ENCODE results near the gene SPRR2G.
"Not testable (repeated sequence)": the region's sequence is repeated elsewhere in the genome, so short reads cannot be mapped to it uniquely, and the experiment has no call there.

Gene SPRR2G

DNA sequence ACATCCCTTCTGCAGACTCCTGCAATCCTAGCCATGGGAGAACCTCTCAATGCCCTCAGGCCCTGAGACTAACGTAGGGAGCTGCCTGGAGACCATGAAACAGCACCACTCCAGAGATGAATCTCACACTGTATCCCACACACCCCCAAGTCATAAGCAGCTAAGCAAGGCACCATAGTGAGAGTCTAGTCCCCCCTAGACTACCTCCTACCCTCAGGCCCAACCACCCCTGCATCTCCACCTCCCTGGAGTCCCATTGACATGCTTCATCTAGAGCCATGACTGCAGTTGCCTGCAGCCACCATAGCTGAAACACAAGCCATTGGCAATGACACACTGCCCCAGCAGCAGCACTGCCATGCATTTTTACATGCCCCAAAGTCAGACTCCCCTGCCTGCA lies 17.4 kb downstream of the SPRR2G start:
- H3K36me3 Mint-ChIP-seq (ENCODE audit: low read depth): no peaks in the 10 kb centered on the region
- no peaks in the 10 kb centered on the region for H3K4me1 Mint-ChIP-seq (ENCODE audit: low read depth)
- no peak overlapping the region for H3K27ac Mint-ChIP-seq
- DNase-seq (ENCODE audit: low spot score): no peak
- no peaks in the 10 kb centered on the region for H3K9me3 Mint-ChIP-seq
- H3K27me3 Mint-ChIP-seq (ENCODE audit: low read depth): peaks cover 11% of the 10 kb centered on the region
- no peak overlapping the region for H3K4me3 Mint-ChIP-seq

DNA sequence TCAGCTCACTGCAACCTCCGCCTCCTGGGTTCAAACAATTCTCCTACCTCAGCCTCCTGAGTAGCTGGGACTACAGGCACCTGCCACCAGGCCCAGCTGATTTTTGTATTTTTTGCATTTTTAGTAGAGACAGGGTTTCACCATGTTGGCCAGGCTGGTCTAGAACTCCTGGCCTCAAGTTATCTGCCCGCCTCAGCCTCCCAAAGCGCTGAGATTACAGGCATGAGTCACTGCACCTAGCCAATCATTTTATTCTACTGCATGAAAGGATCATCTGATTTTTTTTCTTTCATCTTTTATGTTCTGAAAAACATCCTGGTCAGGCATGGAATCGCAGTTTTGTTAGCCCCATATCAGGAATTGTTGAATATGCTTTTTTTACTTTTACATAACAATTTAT lies 22.0 kb downstream of the SPRR2G start:
- not testable (repeated sequence) for DNase-seq (ENCODE audit: low spot score); H3K36me3 Mint-ChIP-seq (ENCODE audit: low read depth); H3K4me1 Mint-ChIP-seq (ENCODE audit: low read depth); H3K4me3 Mint-ChIP-seq; H3K27me3 Mint-ChIP-seq (ENCODE audit: low read depth); H3K27ac Mint-ChIP-seq; H3K9me3 Mint-ChIP-seq

DNA sequence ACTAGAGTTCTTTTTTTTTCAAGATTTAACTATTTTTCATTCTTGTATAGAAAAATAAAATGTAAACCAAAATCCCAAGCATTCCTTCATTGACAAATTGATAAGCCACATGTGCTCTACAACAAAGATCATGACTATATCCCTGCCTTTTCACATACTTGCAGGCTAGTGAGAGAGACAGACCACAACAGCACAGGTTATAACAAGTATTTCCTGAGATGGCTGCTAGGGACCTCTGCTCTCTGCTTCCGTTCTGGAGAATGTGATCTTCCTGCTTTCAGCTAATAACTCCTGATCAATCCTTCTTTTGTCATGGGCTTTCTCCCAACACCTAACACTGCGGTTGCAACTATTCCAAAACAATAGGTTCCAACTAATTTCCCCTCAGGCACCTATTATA lies 23.4 kb downstream of the SPRR2G start:
- no peak overlapping the region for H3K4me3 Mint-ChIP-seq
- H3K36me3 Mint-ChIP-seq (ENCODE audit: low read depth): no peaks in the 10 kb centered on the region
- no peak for DNase-seq (ENCODE audit: low spot score)
- H3K27me3 Mint-ChIP-seq (ENCODE audit: low read depth): peaks cover 4% of the 10 kb centered on the region
- H3K4me1 Mint-ChIP-seq (ENCODE audit: low read depth): no peaks in the 10 kb centered on the region
- H3K27ac Mint-ChIP-seq: no peak overlapping the region
- H3K9me3 Mint-ChIP-seq: no peaks in the 10 kb centered on the region

DNA sequence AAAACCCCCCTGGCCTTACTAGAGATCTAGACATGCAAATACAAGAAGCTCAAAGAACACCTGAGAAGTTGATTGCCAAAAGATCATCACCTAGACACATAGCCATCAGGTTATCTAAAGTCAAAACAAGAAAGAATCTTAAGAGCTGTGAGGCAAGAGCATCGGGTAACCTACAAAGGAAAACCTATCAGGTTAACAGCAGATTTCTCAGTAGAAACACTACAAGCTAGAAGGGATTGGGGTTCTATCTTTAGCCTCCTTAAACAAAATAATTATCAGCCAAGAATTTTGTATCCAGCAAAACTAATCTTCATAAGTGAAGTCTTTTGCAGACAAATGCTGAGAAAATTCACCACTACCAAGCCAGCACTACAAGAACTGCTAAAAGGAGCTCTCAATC lies 25.2 kb downstream of the SPRR2G start:
- Mint-ChIP-seq H3K27ac (no peak overlapping the region), H3K36me3 (ENCODE audit: low read depth) (no peaks in the 10 kb centered on the region), H3K4me3 (no peak overlapping the region), H3K9me3 (no peaks in the 10 kb centered on the region), H3K27me3 (ENCODE audit: low read depth) (peaks cover 2% of the 10 kb centered on the region), H3K4me1 (ENCODE audit: low read depth) (no peaks in the 10 kb centered on the region)
- no peak for DNase-seq (ENCODE audit: low spot score)

DNA sequence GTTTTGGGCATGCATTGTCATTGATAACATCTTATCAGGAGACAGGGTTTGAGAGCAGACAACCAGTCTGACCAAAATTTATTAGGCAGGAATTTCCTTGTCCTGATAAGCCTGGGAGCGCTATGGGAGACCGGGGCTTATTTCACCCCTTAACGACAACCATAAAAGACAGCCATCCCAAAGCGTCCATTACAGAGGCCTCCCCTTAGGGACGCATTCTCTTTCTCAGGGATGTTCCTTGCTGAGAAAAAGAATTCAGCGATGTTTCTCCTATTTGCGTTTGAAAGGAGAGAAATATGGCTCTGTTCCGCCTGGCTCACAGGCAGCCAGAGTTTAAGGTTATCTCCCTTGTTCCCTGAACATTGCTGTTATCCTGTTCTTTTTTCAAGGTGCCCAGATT lies 26.9 kb downstream of the SPRR2G start:
- not testable (repeated sequence) for H3K4me3 Mint-ChIP-seq; DNase-seq (ENCODE audit: low spot score); H3K27me3 Mint-ChIP-seq (ENCODE audit: low read depth); H3K9me3 Mint-ChIP-seq; H3K27ac Mint-ChIP-seq; H3K36me3 Mint-ChIP-seq (ENCODE audit: low read depth); H3K4me1 Mint-ChIP-seq (ENCODE audit: low read depth)

DNA sequence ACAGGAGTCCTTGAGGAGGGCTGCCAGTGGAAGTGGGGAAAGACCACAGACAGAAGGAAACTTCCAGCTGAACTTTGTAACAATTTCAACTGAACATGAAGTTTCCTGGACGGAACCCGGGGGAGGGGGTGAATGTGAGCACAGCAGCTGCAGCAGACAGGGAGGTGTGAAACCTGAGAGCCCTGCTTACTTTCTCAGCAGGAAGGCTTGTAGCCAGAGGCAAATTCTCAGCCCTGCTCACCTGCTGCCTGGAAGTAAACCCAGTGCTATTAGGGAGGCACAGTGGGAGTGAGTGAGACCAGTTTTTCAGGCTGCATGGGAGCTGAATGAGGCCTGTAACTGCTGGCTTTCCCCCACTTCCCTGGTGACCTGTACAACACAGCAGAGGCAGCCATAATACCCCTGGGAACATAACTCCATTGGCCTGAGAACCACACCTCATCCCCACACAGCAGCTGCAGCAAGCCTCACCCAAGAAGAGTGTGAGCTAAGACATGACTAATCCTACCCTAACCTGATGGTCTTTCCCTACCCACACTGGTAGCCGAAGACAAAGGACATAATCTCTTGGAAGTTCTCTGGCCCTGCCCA lies 27.8 kb downstream of the SPRR2G start:
- Mint-ChIP-seq H3K36me3 (ENCODE audit: low read depth) (no peaks in the 10 kb centered on the region), H3K4me1 (ENCODE audit: low read depth) (no peaks in the 10 kb centered on the region), H3K27ac (no peak overlapping the region), H3K27me3 (ENCODE audit: low read depth) (peaks cover 3% of the 10 kb centered on the region), H3K4me3 (no peak overlapping the region), H3K9me3 (no peaks in the 10 kb centered on the region)
- no peak for DNase-seq (ENCODE audit: low spot score)

DNA sequence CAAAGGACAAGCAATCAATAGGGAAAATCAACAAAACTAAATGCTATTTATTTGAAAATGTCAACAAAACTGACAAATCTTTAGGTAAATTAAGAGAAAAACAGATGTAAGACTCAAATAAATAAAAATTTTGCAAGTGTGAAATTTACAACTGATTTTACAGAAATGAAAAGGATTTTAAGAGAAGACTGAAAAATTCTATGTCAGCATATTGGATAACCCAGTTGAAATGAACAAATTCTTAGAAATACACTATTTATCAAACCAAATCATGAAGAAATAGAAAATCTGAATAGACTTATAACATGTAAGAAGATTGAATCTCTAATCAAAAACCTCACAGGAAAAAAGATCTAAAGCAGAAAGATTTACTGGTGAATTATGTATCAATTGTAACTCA lies 29.7 kb downstream of the SPRR2G start:
- Mint-ChIP-seq H3K4me1 (ENCODE audit: low read depth) (no peaks in the 10 kb centered on the region), H3K9me3 (no peaks in the 10 kb centered on the region)

DNA sequence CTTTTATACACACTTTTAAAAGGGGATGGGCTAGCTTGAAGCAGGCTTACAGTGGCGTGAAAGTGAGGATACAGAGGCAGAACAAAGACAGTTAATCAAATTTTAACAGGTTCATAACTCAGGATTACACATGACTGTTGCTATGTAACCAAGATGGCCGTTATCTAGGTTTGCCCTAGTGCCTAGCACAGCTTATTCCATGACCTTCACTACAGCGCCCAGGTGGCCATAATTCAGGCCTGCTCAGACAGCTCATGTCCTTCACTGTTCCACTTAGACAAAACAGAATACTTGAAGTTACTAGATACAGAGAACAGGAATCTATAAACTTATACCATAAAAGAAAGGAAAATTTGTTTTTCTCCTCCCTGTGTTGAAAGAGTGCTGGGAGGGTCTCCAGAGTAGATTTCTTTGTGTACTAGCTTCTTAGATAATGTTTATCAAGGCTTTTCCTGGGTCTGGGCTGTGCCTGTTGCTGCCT lies 31.2 kb downstream of the SPRR2G start:
- no peak for DNase-seq (ENCODE audit: low spot score)
- Mint-ChIP-seq H3K27ac (no peak overlapping the region), H3K27me3 (ENCODE audit: low read depth) (peaks cover 6% of the 10 kb centered on the region), H3K36me3 (ENCODE audit: low read depth) (no peaks in the 10 kb centered on the region), H3K4me3 (no peak overlapping the region), H3K9me3 (no peaks in the 10 kb centered on the region), H3K4me1 (ENCODE audit: low read depth) (no peaks in the 10 kb centered on the region)

More for the DNA sequence above, 29.7 kb downstream of the SPRR2G start:
- Mint-ChIP-seq H3K4me3 (no peak overlapping the region), H3K36me3 (ENCODE audit: low read depth) (no peaks in the 10 kb centered on the region), H3K27ac (no peak overlapping the region), H3K27me3 (ENCODE audit: low read depth) (peaks cover 3% of the 10 kb centered on the region)
- DNase-seq (ENCODE audit: low spot score): no peak

DNA sequence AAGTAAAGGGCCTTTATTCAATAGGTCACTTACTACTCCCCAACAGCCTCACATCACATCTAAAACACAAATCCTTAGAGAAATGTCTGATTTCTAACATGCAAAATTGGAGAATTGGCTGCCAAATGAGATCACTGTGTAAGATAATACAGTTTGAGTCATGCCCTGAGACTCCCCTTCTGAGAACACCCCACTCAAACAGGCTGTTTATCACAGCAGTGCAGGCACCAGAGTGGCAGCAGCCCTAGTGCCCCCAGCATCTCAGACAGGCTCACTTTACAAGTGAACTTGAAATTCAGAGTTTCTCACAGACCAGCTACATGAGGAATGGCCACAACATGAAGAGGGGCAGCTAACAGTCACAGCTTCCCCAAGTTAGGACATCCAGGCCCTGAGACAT lies 35.4 kb downstream of the SPRR2G start:
- H3K4me3 Mint-ChIP-seq; H3K36me3 Mint-ChIP-seq (ENCODE audit: low read depth); H3K9me3 Mint-ChIP-seq; H3K27me3 Mint-ChIP-seq (ENCODE audit: low read depth); H3K27ac Mint-ChIP-seq; DNase-seq (ENCODE audit: low spot score); H3K4me1 Mint-ChIP-seq (ENCODE audit: low read depth): not testable (repeated sequence)

DNA sequence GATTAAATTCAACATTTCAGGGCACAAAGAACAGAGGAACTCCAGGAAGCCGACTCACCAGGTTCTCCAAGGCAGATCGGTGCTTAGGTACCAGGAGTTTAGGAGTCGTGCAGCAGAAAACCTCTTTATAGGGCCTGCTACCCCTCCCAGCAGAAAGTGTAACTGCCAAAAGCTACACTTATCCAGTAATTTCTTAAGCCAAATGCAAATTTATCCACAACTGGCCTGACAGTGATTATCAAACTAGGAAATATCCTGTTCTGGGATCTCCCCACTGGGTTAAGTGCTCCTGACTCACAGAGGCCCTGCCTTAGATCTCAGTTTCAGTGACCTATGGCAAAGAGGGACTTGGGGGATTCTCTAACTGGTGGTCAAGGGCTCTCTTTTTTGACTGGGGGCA lies 37.3 kb downstream of the SPRR2G start, which contains the start of gene SPRR2F:
Gene SPRR2F (minus strand): TSS at position 101 of the 400 bp plus-strand sequence. CDS start 783 bp downstream, outside the sequence.
- peaks cover 3% of the 10 kb centered on the region for H3K27me3 Mint-ChIP-seq (ENCODE audit: low read depth)
- H3K27ac Mint-ChIP-seq: no peak within 1 kb of the TSS
- no peak within 1 kb of the TSS for H3K4me3 Mint-ChIP-seq
- DNase-seq (ENCODE audit: low spot score): no peak
- no peaks in the 10 kb centered on the region for H3K4me1 Mint-ChIP-seq (ENCODE audit: low read depth)
- H3K36me3 Mint-ChIP-seq (ENCODE audit: low read depth): no peaks in the 10 kb centered on the region
- H3K9me3 Mint-ChIP-seq: no peaks in the 10 kb centered on the region

DNA sequence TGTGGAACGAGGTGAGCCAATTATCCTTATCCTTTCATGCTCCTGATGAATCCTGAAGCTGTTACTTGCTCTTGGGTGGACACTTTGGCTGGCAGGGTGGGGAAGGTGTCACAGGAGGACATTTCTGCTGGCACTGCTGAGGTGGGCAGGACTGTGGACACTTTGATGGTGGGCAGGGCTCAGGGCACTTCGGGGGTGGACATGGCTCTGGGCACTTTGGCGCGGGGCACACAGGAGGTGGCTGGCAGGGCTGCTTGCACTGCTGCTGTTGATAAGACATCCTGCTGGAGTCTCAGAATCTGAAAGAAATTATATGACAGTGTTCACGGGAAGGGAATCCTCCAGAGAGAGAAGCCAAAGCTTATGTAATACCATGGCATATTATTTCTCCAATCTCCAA lies 38.2 kb downstream of the SPRR2G start:
- H3K4me3 Mint-ChIP-seq; H3K36me3 Mint-ChIP-seq (ENCODE audit: low read depth); H3K9me3 Mint-ChIP-seq; H3K4me1 Mint-ChIP-seq (ENCODE audit: low read depth); DNase-seq (ENCODE audit: low spot score); H3K27ac Mint-ChIP-seq; H3K27me3 Mint-ChIP-seq (ENCODE audit: low read depth): not testable (repeated sequence)

DNA sequence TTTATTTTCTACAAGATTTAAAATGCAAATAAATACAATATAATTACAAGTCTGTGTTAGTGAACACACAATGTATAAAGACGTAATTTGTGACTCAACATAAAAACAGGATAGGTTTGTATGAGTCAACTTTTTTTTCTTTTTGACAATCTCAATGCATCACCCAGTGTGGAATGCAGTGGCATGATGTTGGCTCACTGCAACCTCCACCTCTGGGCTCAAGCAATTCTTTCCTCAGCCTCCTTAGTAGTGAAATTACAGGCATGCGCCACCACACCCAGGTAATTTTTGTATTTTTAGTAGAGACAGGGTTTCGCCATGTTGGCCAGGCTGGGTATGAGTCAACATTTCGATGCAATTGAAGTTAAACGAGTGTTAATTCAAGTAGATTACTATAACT lies 50.4 kb downstream of the SPRR2G start:
- Mint-ChIP-seq H3K9me3 (no peaks in the 10 kb centered on the region), H3K27ac (no peak overlapping the region), H3K4me1 (ENCODE audit: low read depth) (no peaks in the 10 kb centered on the region), H3K4me3 (no peak overlapping the region), H3K36me3 (ENCODE audit: low read depth) (no peaks in the 10 kb centered on the region), H3K27me3 (ENCODE audit: low read depth) (peaks cover 6% of the 10 kb centered on the region)
- DNase-seq (ENCODE audit: low spot score): no peak
